ENCODE data around the gene NISCH.
"Not testable (repeated sequence)": the region's sequence is repeated elsewhere in the genome, so short reads cannot be mapped to it uniquely, and the experiment has no call there.

The NISCH gene

GRCh38 chr3:52526671-52527038 lies 71.3 kb downstream of the NISCH start:
- H3K9ac ChIP-seq (ENCODE audit: low read depth, low read length); H3K9me3 ChIP-seq (ENCODE audit: control insufficient read depth, insufficient read depth, low read length); H3K4me1 ChIP-seq (ENCODE audit: control insufficient read depth, insufficient read depth, low read length); H3K4me3 ChIP-seq (ENCODE audit: low read depth, low read length); H3K27ac ChIP-seq (ENCODE audit: low read depth, low read length); H3K27me3 ChIP-seq (ENCODE audit: control insufficient read depth, insufficient read depth, low read length): not testable (repeated sequence)
- H3K36me3 ChIP-seq (ENCODE audit: control insufficient read depth, insufficient read depth, low read length) = peaks cover 67% of the 10 kb centered on the region

GRCh38 chr3:52527039-52527731 lies 71.8 kb downstream of the NISCH start:
- H3K4me3 ChIP-seq (ENCODE audit: low read depth, low read length) = no peak overlapping the region
- peaks cover 71% of the 10 kb centered on the region for H3K36me3 ChIP-seq (ENCODE audit: control insufficient read depth, insufficient read depth, low read length)
- H3K9ac ChIP-seq (ENCODE audit: low read depth, low read length) = no peak overlapping the region
- H3K27ac ChIP-seq (ENCODE audit: low read depth, low read length) = no peak overlapping the region
- peaks cover 5% of the 10 kb centered on the region for H3K4me1 ChIP-seq (ENCODE audit: control insufficient read depth, insufficient read depth, low read length)
- H3K27me3 ChIP-seq (ENCODE audit: control insufficient read depth, insufficient read depth, low read length) = no peaks in the 10 kb centered on the region
- no peaks in the 10 kb centered on the region for H3K9me3 ChIP-seq (ENCODE audit: control insufficient read depth, insufficient read depth, low read length)

GRCh38 chr3:52527732-52528585 lies 72.6 kb downstream of the NISCH start:
- H3K27ac ChIP-seq (ENCODE audit: low read depth, low read length) = no peak overlapping the region
- H3K36me3 ChIP-seq (ENCODE audit: control insufficient read depth, insufficient read depth, low read length) = peaks cover 71% of the 10 kb centered on the region
- no peak overlapping the region for H3K9ac ChIP-seq (ENCODE audit: low read depth, low read length)
- no peak overlapping the region for H3K4me3 ChIP-seq (ENCODE audit: low read depth, low read length)
- H3K27me3 ChIP-seq (ENCODE audit: control insufficient read depth, insufficient read depth, low read length) = no peaks in the 10 kb centered on the region
- H3K9me3 ChIP-seq (ENCODE audit: control insufficient read depth, insufficient read depth, low read length) = no peaks in the 10 kb centered on the region
- H3K4me1 ChIP-seq (ENCODE audit: control insufficient read depth, insufficient read depth, low read length) = peaks cover 9% of the 10 kb centered on the region

DNA sequence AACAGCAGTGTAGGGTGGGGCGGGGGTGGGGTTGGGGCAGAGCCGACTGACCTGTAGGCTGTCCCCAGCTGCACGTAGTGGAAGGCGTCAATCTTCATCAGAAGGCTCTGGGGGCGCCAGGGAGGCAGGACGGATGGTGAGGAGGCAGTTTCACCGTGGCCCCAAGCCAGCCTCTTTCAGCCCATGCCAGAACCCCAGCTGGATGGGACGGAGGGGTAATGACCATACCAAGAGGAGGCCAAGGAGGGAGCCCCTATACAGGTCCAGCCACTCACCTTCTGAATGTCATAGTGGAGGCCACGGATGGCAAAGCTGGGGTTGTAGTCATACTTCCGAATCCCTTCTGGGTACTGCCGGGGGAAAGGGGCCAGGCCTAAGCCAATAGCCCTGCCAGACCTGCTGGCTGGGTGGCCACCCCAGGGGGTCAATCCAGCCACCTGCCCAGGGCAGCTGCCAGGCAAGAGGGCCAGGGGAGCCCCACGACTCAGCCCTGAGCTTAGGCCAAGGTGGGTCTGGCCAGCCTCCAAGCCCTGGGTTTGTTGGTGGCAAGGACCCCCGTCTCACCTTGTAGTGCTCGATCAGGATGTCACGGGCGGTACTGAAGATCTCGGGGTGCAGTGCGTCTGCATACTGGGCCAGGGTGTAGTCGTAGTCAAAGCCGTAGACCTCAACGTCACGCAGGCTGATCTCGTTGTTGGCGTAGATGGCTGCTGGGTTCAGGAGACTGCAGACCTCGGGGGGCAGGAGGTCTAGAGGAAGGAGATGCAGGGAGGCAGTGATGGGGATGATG lies 73.4 kb downstream of the NISCH start:
- no peak overlapping the region for H3K9ac ChIP-seq (ENCODE audit: low read depth, low read length)
- H3K36me3 ChIP-seq (ENCODE audit: control insufficient read depth, insufficient read depth, low read length) = peaks cover 65% of the 10 kb centered on the region
- H3K27ac ChIP-seq (ENCODE audit: low read depth, low read length) = no peak overlapping the region

GRCh38 chr3:52529376-52530333 lies 74.3 kb downstream of the NISCH start:
- Histone ChIP-seq H3K9ac (ENCODE audit: low read depth, low read length) (no peak overlapping the region), H3K9me3 (ENCODE audit: control insufficient read depth, insufficient read depth, low read length) (no peaks in the 10 kb centered on the region), H3K4me1 (ENCODE audit: control insufficient read depth, insufficient read depth, low read length) (peaks cover 13% of the 10 kb centered on the region), H3K27me3 (ENCODE audit: control insufficient read depth, insufficient read depth, low read length) (no peaks in the 10 kb centered on the region), H3K27ac (ENCODE audit: low read depth, low read length) (no peak overlapping the region), H3K36me3 (ENCODE audit: control insufficient read depth, insufficient read depth, low read length) (peaks cover 56% of the 10 kb centered on the region), H3K4me3 (ENCODE audit: low read depth, low read length) (no peak overlapping the region)

More for the DNA sequence above, 73.4 kb downstream of the NISCH start:
- Histone ChIP-seq H3K4me1 (ENCODE audit: control insufficient read depth, insufficient read depth, low read length) (peaks cover 9% of the 10 kb centered on the region), H3K9me3 (ENCODE audit: control insufficient read depth, insufficient read depth, low read length) (no peaks in the 10 kb centered on the region), H3K4me3 (ENCODE audit: low read depth, low read length) (no peak overlapping the region), H3K27me3 (ENCODE audit: control insufficient read depth, insufficient read depth, low read length) (no peaks in the 10 kb centered on the region)

- H3K4me1 ChIP-seq (ENCODE audit: control insufficient read depth, insufficient read depth, low read length) = peaks cover 17% of the 10 kb centered on the region
- no peak overlapping the region for H3K9ac ChIP-seq (ENCODE audit: low read depth, low read length)
- no peak overlapping the region for H3K27ac ChIP-seq (ENCODE audit: low read depth, low read length)
Measured at GRCh38 chr3:52530918-52531826, 75.8 kb downstream of the NISCH start.

DNA sequence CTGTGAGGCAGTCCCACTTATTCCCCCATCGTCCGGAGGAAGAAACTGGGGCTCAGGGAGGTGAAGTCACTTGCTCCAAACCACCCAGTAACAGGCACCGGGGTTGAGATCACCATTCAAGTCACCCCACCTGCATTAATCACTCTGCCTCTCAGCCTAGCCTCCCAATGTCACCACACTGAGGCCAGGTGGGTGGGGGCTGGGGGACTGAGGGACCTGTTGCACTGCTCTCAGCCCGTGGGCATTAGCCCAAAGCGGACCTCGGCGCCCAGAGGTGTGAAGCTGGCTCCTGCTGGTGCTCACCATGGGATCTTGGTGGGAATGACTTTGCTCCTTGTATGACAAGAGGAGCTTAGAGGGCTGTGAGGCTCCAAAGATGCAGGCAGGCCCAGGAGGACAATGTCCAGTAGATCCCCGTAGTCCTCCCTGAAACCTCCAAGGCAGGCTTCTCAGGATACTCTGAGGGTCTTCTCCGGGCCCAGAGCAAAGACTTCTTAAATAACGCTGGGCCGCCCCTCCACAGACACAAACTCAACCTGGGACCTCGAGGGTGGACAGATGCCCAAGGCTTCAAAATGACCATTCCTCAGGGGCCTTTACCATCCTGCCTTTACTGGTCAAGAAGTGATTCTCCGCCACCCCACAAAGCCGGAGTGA lies 76.6 kb downstream of the NISCH start:
- H3K9me3 ChIP-seq (ENCODE audit: control insufficient read depth, insufficient read depth, low read length) = no peaks in the 10 kb centered on the region
- peaks cover 17% of the 10 kb centered on the region for H3K4me1 ChIP-seq (ENCODE audit: control insufficient read depth, insufficient read depth, low read length)
- H3K27ac ChIP-seq (ENCODE audit: low read depth, low read length) = peak overlapping the region; percentile 2
- H3K9ac ChIP-seq (ENCODE audit: low read depth, low read length) = no peak overlapping the region
- no peaks in the 10 kb centered on the region for H3K27me3 ChIP-seq (ENCODE audit: control insufficient read depth, insufficient read depth, low read length)
- H3K4me3 ChIP-seq (ENCODE audit: low read depth, low read length) = peak overlapping the region; percentile 78
- peaks cover 34% of the 10 kb centered on the region for H3K36me3 ChIP-seq (ENCODE audit: control insufficient read depth, insufficient read depth, low read length)

More at GRCh38 chr3:52530918-52531826, 75.8 kb downstream of the NISCH start:
- Histone ChIP-seq H3K36me3 (ENCODE audit: control insufficient read depth, insufficient read depth, low read length) (peaks cover 42% of the 10 kb centered on the region), H3K9me3 (ENCODE audit: control insufficient read depth, insufficient read depth, low read length) (no peaks in the 10 kb centered on the region), H3K27me3 (ENCODE audit: control insufficient read depth, insufficient read depth, low read length) (no peaks in the 10 kb centered on the region), H3K4me3 (ENCODE audit: low read depth, low read length) (no peak overlapping the region)

DNA sequence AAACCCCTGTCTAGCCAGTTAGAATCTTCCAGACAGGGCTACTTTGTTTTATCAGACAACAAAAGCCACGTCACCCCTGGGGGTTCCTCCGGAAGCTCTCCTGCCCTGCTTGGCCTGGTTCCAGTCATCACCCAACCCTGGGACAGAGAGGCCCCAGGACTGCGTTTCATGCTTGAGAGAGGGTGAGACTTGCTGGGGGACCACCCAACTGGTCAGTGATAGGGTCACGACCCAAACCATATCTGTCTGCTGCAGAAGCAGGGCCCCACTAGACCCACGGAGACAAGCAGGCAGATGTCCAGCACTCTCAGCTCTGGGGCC lies 77.1 kb downstream of the NISCH start:
- H3K27me3 ChIP-seq (ENCODE audit: control insufficient read depth, insufficient read depth, low read length) = no peaks in the 10 kb centered on the region
- H3K4me3 ChIP-seq (ENCODE audit: low read depth, low read length) = peak overlapping the region; percentile 78
- peaks cover 19% of the 10 kb centered on the region for H3K4me1 ChIP-seq (ENCODE audit: control insufficient read depth, insufficient read depth, low read length)
- peaks cover 29% of the 10 kb centered on the region for H3K36me3 ChIP-seq (ENCODE audit: control insufficient read depth, insufficient read depth, low read length)
- peak overlapping the region; percentile 65 for H3K9ac ChIP-seq (ENCODE audit: low read depth, low read length)
- peak overlapping the region; percentile 58 for H3K27ac ChIP-seq (ENCODE audit: low read depth, low read length)
- no peaks in the 10 kb centered on the region for H3K9me3 ChIP-seq (ENCODE audit: control insufficient read depth, insufficient read depth, low read length)

- Histone ChIP-seq H3K27ac (ENCODE audit: low read depth, low read length) (peak overlapping the region; percentile 58), H3K9me3 (ENCODE audit: control insufficient read depth, insufficient read depth, low read length) (no peaks in the 10 kb centered on the region), H3K4me1 (ENCODE audit: control insufficient read depth, insufficient read depth, low read length) (peaks cover 25% of the 10 kb centered on the region), H3K4me3 (ENCODE audit: low read depth, low read length) (peak overlapping the region; percentile 78), H3K9ac (ENCODE audit: low read depth, low read length) (peak overlapping the region; percentile 65), H3K27me3 (ENCODE audit: control insufficient read depth, insufficient read depth, low read length) (no peaks in the 10 kb centered on the region), H3K36me3 (ENCODE audit: control insufficient read depth, insufficient read depth, low read length) (peaks cover 25% of the 10 kb centered on the region)
Measured at GRCh38 chr3:52532838-52533622, 77.6 kb downstream of the NISCH start.

Data from HUES48 (cell line).